ENCODE data around the gene NR2F6.
A peak's percentile ranks its signal among the peaks of the same experiment; 100 is the strongest.

NR2F6 gene

DNA sequence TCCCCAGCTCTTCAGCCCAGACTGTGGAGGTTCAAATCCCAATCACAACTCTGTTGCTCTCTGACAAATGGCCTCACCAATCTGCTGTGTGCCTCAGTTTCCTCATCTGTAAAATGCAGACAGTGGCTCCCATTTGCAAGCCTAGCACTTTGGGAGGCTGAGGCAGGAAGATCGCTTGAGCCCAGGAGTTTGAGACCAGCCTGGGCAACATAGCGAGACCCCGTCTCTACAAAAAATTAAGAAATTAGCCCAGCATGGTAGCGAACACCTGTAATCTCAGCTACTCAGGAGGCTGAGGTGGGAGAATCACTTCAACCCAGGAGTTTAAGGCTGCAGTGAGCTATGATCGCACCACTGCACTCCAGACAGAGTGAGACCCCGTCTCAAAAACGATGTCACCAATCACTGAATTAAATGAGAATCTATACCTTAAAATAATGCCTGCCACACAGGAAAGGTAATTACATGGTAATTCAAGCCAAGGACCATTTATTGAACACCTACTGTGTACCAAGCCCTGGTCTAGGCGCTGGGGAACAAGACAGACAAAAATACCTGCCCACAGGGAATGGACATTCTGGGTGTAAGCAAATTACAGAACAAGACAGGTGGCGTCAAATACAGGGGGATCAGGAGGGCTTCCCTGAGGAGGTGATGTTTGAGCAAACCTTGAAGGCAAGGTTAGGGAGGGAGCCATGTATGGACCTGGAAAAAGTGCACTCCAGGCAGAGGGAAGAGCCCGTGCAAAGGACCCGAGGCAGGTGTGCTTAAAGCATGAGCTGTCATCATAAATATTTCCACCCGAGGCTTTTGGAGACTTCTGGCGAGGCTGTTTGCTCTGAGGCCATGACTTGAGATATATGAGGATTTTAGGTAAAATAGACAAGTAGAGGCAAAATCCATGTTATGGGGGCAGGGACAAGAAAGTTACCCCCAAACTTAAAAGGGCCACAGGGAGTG, 7.7 kb downstream of the NR2F6 start:
- DNase-seq (ENCODE audit: low read depth) = no peak

DNA sequence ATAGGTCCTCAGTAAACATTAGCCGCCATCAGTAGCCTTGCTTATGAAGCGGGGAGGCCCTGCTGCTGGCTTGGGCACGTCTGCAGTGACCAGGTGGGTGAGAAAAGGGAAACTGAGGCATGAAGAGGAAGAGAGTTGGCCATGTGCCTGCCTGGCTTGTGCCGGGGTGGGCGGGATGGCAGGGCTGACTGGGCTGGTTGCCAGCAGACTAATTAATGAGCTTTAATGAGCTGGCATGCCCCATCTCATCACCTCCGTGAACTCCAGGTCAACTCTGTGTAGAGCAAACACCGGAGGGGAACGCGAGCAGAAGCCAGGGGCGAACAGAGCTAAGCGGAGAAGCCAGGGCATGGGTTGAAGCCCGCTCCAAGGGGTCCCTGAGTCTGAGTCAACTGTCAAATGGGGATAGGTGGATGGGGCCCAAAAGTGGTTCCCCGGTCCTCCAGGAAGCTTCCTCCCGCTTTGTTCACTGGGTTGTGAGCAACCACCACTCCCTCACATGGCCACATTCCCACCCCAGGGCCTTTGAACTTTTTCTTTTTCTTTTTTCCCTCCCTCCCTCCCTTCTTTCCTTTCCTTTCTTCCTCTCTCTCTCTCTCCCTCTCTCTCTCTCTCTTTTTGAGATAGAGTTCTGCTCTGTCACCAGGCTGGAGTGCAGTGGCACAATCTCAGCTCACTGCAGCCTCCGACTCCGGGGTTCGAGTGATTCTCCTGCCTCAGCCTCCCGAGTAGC, 8.7 kb downstream of the NR2F6 start:
- no peak for DNase-seq (ENCODE audit: low read depth)

DNA sequence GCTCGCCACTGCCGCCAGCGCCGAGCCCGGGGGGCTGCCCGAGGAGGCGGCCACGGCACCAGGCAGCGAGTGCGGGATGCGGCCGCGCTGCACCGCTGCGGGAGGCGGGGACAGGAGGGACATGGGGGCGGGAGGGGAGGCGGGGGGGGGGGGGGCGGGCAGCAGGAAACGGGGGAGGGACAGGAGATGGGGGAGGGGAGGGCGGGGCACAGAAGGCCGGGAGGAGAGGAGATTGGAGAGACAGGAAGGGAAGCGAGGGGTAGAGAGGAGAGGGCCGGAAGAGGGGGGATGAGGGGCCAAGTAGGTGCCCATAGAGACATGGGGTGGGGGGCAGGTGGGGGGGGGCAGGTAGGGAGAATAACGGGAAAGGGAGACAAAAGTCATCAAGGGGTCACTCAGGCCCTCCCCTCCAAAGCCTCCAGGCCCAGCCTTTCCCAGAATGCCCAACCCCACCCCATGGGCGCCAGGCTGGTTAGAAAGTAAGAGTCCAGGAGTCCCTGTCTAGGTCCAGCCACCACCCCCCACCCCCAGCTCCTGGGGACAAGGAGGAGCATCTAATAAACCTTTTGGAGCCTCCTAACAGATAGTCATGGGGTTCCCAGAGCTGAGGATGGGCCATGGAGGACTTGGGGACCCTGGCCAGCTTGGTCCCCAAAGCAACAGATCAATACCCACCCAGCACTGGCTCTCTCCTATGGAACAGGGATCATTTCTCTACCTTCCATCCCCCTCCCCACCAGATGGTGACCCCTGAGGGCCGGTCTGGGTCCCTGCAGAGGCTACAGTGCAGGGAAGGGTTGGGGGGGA, 9.5 kb downstream of the NR2F6 start:
- no peak for DNase-seq (ENCODE audit: low read depth)

DNA sequence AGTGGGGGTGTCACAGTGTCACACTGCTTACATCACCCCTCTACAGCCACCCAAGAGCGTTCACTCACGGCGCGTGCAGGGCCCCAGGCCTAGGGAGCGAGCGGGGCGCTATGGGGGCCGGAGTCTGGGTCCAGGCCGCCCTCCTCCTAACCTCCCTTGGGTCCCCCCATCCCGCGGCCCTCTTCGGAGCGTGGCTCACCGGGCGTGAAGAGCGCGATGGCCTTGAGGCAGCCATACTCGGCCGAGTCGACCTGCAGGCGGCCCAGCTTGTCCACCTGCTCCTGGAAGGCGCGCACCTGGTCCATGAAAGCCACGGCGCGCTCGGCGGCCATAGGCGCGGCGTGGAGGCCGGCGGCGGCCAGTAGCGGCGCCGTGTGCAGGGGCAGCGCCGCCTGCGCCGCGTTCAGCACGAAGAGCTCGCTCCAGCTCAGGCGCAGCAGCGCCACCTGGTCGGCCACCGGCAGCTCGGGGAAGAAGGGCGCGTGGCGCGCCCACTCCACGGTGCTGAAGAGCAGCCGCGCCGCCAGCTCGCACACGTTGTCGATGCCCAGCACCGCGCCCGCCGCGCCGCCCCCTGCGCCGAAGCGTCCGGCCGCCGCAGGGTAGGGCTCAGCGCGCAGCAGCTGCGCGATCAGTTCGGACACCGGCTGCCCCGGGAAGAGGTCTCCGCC, 10.3 kb downstream of the NR2F6 start:
- no peak for DNase-seq (ENCODE audit: low read depth)

DNA sequence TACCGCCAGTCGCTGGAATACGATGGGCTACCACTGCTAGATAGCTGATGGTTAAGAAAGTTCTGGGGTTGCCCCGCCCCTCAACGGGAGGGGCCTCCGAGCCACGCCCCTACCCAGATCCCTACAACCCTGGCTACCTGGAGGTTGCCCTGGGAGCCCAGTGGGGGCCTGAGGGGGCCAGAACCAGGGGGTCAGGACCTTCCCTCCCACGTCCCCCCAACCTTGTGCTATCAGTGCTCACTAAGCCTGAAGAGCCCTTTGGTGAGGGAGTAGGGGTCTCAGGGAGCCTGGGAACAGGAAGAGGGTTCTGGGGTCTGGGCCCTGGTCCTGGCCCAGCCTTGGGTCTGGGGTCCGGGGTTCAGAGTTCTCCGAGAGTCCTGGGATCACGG, 10.8 kb downstream of the NR2F6 start:
- no peak for DNase-seq (ENCODE audit: low read depth)

DNA sequence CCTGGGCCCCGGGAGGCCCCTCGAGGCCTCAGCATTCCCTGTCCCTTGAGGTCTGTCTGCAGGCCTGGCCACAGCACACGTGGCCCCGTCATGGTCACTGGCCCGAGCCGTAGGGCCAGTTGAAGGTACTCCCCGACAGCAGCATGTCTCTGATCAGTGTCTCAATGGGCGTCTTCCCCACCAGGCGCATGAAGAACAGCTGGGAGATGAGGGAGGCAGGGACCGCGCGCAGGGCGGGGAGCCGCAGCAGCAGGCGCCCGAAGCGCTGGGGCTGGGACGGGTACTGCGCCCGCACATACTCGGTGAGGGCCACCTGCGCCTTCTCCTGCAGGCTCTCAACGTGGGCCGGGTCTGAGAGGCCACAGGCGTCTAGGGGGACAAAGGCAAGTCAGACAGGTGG, 13.5 kb downstream of the NR2F6 start:
- no peak for DNase-seq (ENCODE audit: low read depth)

DNA sequence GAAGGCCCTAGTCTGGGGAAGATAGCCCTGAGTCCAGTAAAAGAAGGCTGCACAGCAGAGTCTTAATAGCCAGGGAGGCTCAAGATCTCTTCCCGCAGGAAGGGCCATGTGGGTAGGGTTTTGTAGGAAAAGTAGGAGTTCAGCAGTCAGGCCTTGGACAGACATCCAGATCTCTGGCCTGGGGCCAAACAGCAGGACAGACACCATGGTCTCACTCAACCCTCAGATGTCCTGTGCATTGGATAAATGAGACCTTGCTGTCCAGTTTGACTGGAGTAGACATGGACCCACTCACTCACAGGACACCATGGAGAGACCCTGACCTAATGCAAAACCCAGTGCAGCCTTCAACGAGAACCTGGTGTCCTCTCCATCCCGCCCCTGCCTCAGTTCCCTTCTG, 15.8 kb downstream of the NR2F6 start:
- DNase-seq (ENCODE audit: low read depth) = no peak

DNA sequence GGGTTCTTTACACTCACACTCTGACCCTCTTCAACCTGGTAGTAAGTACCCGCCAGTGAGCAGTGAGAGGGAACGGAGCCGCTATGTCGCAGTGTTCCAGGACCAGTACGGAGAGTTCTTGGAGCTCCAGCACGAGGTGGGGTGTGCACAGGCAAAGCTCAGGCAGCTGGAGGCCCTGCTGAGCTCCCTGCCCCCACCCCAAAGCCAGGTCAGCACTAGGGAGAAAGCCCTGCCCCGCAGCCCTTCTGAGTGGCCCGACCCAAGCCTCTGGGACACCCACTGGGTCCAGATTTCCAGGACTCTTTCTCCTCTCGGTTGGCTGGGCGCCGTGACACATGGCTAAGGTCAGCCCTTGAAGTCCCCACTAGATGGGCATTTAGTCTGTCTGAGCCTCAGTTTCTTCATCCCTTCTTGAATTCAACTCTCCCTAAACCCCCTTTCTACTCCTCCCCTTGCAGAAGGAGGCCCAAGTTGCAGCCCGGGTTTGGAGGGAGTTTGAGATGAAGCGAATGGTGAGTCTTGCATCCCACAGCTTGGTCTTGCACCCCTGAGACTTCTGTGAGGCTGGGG, 17.8 kb downstream of the NR2F6 start:
- DNase-seq (ENCODE audit: low read depth) = no peak

DNA sequence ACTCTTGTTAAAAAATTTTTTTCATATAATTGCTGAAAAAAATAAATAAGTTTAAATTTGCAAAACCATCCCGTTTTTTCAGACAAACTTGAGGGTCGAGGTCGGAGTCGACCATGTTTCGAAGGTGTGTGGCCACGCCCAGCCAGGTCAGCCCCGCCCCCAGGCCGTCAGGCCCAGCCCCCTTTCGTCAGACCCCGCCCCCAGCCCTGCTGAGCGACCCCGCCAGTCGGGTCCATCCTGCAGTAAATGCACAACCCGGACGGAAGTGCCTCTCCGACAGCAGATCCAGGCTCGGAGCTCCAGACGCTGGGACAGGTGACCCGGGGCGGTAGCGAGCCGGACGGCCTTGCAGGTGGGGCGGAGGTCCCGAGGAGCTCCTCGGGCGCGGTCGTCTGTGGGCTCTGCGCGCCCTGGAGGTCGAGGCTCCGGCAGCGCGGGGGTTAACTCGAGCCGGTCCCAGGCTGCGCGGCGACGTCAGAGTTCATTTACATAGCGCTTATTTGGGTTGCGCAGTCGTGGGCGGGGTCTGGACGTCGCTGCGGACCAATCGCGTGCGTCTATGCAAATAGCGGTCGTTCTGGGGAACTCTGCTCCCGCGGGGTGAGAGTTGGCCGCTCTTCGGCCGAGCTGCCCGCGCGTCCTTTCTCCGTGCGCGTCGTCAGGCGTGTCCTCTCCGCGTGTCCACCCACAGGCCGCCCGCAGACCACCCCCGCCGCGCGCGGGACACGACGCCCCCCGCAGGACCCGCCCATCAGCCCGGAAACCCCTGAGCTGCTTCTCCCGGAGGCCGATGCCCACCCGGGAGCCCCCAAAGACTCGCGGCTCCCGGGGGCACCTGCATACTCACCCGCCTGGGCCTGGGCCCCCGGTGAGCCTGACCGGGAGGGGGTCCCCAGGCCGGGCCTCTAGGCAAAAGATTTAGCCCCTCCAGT, 19.5 kb downstream of the NR2F6 start, which contains the start of gene OCEL1:
TSS of gene OCEL1 (plus strand) at position 225 of the 932 bp plus-strand sequence. CDS start at position 247, 22 bp downstream.
- peak; percentile 84 for DNase-seq (ENCODE audit: low read depth)

DNA sequence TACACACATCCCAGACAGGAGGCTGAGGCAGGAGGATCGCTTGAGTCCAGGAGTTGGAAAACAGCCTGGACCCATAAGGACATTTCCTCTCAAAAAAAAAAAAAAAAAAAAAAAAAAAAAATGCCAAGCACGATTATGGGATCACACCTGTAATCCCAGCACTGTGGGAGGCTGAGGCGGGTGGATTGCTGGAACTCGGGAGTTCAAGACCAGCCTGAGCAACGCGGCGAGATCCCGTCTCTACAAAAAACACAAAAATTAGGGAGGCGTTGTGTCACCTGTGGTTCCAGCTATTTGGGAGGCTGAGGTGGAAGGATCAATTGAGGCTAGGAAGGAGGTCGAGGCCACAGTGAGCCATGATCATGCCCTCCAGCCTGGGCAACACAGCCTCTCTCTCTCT, 20.7 kb downstream of the NR2F6 start:
- DNase-seq (ENCODE audit: low read depth) = no peak

DNA sequence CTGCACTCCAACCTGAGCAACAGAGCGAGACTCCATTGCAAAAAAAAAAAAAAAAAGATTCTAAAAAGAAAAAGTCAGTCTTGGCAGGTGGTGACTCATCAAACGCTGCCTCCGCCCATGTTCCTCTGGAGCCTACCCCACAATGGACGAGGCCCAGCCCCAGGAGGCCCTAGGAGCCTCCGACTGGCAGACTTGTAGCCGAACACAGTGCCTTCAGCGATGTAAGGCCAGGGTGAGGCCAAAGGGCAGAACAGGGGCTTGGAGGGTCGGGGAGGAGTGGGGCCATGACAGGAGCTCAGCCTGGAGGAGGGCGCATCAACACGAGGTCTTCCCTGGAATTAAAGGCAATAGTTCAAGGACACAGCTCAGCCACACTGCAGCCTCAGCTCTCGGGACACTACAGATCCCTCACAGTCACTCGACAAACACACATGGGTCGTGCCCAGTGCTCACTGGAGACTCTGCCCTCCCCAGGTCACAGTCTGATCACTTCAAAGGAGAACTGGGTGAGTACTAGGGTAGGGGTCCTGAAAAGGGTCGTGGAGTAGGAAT, 25.4 kb downstream of the NR2F6 start:
- no peak for DNase-seq (ENCODE audit: low read depth)

DNA sequence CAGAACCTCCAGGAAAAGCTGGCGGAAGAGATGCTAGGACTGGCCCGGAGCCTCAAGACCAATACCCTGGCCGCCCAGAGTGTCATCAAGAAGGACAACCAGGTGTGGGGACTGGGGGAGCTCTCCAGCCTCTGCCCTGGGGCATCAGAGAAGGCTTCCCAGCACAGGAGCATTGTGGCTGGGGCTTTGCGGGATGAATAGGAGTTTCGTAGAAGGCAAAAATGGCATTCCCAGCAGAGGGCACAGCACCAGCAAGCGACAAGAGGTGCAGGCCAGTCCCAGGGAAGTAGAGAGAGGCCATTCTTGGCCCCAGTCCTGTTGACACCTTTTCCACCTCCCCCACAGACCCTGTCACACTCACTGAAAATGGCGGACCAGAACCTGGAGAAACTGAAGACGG, 26.4 kb downstream of the NR2F6 start:
- DNase-seq (ENCODE audit: low read depth) = no peak

DNA sequence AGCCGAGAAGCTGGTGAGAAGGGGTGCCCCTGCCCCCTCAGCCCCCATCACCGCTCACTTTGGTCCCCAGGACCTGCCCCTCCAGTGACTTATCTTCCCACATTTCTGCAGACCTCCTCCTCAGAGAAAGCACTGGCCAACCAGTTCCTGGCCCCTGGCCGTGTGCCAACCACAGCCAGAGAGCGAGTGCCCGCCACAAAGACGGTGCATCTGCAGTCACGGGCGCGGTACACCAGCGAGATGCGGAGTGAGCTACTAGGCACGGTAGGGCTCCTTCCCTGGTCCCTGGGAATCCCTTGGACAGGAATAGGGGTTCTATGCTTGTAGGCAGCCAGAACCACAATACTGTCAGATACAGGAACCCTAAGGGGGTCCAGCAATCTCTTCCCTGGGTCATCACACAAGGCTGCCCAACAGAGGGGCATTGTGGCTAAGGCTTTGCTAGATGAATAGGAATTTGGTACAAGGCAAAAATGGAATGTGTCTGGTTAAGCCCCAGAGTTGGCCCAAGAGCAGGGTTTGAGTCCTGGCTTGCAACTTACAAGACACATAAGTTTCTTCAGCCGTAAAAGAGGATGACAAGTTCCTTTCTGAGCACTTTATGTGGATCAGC, 29.6 kb downstream of the NR2F6 start:
- DNase-seq (ENCODE audit: low read depth) = no peak

DNA sequence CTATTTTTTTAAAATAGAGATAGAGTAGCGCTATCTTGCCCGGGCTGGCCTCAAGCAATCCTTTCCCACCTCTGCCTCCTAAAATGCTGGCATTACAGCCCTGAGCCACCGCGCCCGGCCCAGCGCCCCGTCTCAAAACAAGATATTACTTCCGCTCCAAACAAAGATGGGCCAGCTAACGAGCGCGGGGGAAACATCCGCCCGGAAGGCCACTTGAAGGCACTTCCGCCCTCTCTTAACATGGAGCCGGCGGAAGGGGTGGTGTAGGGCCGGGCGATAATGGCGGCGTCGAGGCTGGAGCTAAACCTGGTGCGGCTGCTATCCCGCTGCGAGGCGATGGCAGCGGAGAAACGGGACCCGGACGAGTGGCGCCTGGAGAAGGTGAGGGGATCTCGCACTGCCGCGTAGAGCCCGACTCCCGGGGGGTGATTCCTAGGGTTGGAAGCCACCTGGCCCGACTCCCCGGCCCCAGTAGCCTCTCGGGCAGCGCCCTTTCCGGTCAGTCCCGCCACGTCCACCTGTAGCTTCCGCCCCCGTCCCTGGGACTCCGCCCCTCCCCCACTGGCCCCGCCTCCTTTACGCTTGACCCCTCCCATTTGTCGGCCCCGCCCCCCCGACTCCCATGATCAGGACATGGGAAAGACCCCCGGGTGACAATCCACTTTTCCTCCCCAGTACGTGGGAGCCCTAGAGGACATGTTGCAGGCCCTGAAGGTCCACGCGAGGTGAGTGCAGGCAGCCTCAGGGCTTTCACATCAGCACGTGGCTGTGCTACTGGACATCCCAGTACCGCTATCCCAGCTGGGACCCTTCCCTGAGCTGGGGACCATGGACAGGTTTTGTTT, 30.4 kb downstream of the NR2F6 start, which contains the start of gene USE1:
TSS of gene USE1 (plus strand) at position 231 of the 845 bp plus-strand sequence. CDS start at position 280, 49 bp downstream.
- DNase-seq (ENCODE audit: low read depth) = peak; percentile 69

DNA sequence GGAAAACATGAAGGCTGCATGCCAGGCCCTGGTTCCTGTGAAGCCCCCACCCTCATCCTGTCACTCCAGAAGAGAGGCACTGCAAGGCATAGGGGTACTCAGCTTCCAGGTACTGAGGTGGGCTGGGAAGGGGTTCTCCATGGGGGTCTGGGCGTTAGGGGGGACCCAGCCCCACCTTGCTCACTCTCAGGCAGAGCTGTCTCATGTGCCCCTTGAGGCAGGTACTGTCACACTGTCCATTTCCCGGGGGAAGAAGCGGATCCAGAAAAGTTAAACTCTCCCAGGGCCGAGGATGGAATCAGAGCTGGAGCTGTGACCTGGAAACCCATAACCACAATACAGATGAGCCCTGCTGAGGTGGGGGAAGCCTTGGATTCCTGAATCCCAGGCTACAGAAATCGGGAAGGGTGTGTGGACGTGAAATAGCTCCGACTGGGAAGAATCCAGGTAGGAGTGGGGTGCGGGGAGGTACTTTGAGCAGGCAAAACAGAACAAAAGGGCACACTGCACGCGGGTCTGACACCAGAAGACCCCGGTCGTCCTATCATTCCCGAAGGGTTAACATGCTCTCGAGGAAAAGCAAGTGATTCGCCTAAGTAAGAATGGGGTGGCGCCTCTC, 31.1 kb downstream of the NR2F6 start:
- DNase-seq (ENCODE audit: low read depth) = no peak

DNA sequence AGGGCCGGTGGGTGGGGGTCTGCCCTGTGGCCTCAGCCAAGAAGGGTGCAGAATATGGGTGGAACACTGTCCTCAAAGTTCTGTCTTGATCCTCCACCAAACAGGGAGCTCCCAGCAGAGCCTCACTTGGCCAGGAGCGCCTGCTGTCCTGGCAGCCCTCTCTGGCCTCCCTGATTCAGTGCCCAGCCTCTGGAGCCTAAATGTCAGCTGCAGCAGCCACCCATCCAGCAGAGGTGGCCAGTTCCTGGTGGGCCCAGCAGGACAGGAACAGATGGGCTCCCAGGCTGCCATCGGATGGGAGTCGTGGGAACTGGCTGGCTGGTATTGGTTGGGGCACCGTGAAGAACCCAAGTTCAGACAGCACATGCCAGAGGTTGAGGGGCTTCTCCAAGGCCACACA, 32.4 kb downstream of the NR2F6 start:
- DNase-seq (ENCODE audit: low read depth) = no peak

DNA sequence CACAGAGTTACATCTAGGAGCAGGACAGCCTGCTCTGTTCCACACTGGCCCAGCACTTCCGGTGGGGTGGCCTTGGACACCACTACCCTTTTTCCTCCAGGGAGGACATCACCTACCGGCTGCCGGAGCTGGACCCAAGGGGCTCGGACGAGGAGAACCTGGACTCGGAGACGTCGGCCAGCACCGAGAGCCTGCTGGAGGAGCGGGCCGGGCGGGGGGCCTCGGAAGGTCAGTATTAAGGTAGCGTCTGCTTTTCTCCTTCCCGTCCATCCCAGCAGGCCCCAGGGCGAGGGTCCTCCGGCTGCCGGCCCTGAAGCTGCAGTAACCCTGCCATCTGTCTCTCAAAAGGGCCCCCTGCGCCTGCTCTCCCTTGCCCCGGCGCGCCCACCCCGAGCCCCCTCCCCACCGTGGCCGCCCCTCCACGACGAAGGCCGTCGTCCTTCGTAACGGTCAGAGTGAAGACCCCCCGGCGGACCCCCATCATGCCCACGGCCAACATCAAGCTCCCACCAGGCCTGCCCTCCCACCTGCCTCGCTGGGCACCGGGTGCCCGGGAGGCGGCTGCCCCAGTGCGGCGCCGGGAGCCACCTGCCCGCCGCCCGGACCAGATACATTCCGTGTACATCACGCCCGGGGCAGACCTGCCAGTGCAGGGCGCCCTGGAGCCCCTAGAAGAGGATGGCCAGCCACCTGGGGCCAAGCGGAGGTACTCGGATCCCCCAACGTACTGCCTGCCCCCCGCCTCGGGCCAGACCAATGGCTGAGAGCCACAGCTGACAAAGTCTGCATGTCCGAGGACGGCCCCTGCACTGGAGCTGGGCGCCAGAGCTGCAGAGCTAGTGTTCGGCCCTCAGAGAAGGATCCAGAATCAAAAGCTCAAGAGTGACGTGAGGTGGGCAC, 33.9 kb downstream of the NR2F6 start:
- no peak for DNase-seq (ENCODE audit: low read depth)

All from stimulated activated CD8-positive, alpha-beta memory T cell treated with anti-CD3 and anti-CD28 coated beads, Interleukin-15, amount 100 ng/mL, for 24 hours (primary cell).